ENCODE data around the gene ACVRL1.

ACVRL1 gene

GRCh38 chr12:51944608-51945233 is 37.4 kb downstream of the ACVRL1 start:
- DNase-seq: no peak

DNA sequence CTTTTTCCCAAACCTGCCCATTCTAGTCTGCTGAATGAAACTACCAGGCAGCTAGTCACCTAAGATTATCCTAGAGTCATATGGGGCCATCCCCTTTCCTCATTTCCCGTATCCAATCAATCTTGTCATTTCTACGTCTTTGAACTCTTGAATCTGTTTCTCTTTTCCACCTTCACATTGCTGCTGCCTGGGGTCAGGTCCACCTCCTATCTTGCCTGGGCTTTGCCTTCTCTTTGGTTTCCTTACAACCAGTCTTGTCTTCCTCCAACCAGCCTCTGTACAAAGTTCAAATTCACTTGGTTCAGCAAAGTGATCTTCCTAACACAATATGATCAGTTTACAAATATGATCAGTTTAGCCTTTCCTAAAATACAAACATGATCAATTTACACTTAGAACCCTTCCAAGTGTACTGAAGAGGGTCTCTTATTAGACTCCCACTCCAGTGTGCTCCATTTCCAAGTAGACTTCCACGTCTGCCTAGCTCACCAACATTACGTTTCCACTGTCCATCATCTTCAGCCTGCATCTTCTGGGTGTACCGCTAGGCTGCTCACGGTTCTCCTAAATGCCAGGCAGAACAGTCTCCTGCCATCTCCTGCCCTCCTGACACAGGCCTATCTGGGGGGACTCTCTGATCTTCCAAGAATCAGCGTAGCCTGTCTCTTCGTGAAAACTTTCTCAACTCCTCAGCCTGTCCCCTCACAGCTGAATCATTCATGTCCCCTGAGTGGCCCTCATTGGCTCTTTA is 40.1 kb downstream of the ACVRL1 start:
- DNase-seq: no peak

GRCh38 chr12:51948066-51948465 is 40.8 kb downstream of the ACVRL1 start:
- no peak for DNase-seq

DNA sequence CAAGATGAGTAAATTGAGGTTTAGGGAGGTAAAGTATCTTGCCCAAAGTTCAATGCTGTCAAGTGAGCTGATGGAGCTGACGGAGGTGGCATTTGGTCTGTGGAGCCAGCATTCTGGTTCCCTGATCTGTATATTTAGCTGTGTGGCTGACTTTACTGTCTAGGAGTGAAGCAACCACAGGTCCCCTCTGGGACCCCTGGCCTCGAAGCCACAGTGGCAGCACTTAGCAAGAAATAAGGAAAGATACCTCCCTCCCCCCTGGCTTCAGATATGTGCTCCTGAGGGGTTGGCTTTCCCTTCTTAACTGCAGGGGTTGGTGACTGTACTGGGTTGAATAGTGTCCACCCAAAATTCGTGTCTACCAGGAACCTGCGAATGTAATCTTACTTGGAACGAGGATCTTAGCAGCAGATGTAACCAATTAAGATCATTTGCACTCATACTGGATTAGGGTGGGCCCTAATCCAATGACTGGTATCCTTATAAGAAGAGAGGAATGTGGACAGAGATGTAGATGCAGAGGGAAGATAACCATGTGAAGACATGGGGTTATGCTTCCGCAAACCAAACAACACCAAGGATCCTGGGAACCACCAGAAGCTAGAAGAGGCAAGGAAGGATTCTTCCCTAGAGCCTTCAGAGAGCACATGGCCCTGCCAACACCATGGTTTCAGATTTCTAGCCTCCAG is 42.2 kb downstream of the ACVRL1 start:
- peak; percentile 69 to 84 for DNase-seq

- DNase-seq: no peak
Observed at GRCh38 chr12:51950682-51951198, 43.4 kb downstream of the ACVRL1 start.

DNA sequence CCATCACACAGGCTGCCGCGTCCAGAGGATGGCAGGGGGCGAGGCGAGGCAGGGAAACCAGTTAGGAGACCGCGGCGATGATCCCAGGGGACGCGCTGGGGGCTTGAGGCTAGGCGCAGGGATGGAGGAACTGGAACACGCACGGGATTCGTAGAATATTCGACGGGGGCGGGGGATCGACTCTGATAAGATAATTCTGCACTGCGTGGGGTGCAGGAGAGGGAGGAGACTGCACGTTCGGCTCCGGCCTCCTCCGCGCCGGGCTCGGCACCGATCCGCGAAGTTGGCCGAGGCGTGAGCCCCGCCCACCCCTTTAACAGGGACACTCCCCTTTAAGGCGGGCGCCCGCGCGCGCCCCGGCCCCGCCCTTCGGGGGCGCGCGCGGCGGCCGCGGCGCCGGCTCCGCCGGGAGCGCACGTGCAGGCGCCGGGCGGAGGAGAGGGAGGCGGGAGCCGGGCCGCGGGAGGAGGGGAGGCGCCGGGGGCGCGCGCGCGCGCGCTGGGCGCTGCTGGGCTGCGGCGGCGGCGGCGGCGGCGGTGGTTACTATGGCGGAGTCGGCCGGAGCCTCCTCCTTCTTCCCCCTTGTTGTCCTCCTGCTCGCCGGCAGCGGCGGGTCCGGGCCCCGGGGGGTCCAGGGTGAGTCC is 44.0 kb downstream of the ACVRL1 start, which contains the start of gene ACVR1B:
ACVR1B (plus strand) TSS at position 501 of the 644 bp plus-strand sequence; CDS start at position 546, 45 bp downstream.
- peak; percentile 83 to 85 for DNase-seq

DNA sequence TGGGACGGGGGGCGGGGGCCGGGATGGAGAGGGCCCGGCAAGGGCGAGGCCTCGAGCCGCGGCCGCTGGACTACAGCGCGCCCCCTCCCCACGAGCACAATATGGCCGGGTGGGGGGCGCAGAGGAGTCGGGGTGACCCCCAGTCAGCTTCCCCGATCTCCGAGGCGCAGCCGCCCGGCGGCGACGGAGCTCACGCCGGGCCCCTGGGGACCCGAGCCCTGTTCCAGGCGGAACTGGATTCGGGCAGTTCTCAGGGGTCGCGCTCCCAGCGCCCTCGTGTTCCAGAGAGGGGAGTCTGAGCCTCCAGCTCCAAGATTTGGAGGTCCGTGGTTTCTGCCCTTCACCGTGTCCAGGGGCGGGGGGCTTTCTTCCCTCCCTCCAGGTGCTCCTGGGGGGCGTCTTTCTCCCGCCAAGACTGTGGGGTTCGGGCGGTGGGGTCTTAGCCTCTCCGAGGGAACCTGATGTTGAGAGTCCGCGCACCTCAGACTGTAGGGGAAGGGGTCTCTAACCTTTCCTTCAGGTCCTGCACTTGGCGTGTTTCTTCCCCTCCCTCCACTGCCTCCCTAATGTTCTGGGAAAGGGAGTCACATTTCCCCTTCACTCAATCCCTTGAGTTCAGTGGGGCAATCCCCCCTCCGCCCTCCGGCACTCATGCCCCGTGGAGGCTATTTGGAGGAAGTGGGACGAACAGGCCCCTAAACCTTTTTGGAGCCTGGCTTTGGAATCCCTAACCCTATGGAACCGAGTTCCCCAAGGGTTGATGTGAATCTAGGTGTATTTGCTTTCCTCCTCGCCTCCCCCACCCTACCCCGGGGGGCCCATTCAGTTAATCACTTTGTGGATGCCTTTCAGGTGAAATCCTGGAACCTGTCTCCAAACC is 44.8 kb downstream of the ACVRL1 start:
- DNase-seq: peak in 1 of 2 experiments; percentile 32

GRCh38 chr12:51953089-51953488 is 45.8 kb downstream of the ACVRL1 start:
- DNase-seq: peak; percentile 21 to 39

DNA sequence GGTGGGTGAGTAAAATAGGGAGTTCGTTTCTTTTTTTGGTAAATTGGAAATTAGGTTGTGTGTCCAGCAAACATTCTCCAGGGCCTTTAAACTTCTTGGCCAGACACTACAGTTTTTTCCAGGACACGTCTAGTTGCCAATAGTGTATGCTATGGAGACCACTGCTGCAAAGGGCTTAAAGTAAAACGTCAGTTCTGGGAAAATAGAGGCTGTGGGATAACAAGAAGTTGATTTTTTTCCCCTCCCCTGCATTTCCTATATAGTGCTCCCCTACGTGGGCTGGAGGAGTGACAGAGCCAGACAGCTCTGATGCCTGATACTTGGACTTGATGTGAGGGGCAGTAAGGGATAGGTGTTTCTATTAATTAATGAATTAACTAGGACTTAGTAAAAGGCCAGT is 46.6 kb downstream of the ACVRL1 start:
- DNase-seq: no peak

- peak in 1 of 2 experiments; percentile 27 for DNase-seq
Observed at GRCh38 chr12:51954561-51955361, 47.5 kb downstream of the ACVRL1 start.

DNA sequence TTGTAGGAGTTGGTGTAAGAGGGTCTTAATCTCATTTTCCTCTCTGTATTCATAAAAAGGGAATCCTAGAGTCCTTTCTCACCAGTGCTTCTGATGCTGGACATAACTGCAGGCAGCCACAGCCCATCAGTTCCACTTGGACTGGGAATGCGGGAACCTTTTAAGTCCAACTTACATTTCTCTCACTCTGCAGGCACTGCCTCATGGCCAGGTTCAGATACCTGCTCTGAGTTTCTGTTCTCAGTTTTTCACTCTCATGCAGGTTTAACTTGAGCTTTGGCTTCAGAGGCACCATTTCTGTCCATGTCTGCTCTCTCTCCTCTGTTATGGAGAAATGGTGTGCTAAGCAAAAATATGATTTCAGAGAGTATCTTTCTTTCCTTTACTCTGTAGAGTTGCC is 48.4 kb downstream of the ACVRL1 start:
- DNase-seq: no peak

DNA sequence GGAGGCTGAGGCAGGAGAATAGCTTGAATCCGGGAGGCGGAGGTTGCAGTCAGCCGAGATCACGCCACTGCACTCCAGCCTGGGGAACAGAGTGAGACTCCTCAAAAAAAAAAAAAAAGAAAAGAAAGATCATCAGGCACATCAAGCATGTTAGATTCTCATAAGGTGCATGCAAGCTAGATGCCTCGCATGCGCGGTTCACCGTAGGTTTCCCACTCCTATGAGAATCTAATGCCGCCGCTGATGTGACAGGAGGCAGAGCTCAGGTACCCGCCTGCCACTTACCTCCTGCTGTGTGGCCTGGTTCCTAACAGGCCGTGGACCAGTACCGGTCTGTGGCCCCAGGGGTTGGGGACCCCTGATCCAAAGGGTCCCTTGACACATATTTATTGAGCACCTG is 51.2 kb downstream of the ACVRL1 start:
- DNase-seq: no peak

- no peak for DNase-seq
Observed at GRCh38 chr12:51959211-51959610, 51.9 kb downstream of the ACVRL1 start.

DNA sequence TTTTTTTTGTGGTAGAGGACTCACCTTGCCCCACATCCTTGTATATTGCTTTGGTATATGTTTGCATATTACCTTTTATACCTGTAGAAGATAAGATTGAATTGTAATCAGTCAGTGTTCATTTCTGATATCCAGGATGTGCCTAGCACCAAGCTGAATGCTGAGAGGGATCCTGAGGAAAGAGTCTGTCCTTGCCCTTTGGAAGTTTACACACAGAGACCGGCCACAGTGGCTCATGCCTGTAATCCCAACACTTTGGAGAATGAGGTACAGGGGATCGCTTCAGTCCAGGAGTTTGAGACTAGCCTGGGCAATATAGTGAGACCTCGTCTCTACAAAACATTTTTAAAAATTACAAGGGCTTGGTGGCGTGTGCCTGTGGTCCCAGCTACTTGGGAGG is 52.6 kb downstream of the ACVRL1 start:
- DNase-seq: no peak

GRCh38 chr12:51960488-51960887 is 53.2 kb downstream of the ACVRL1 start:
- DNase-seq: no peak

GRCh38 chr12:51960890-51961289 is 53.6 kb downstream of the ACVRL1 start:
- no peak for DNase-seq

DNA sequence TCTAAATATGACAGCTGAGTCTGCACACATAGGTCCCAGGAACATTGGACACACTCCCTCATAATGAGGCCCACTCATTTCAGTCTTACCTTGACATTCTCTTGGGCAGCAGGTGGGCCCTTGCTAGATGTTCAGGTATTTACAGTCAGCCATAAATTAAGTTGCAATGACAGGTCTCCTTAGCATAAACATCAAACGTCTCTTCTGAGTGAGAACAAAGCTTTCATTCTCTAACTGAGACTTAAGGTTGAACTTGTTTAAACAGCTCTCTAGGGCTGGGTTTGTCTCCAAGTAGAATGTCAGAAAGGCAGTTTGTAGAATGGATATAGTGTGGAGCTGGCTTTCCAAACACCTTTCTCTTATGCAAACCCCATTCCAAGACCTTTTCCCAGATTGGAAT is 54.5 kb downstream of the ACVRL1 start:
- no peak for DNase-seq

GRCh38 chr12:51962737-51963136 is 55.4 kb downstream of the ACVRL1 start:
- DNase-seq: no peak

DNA sequence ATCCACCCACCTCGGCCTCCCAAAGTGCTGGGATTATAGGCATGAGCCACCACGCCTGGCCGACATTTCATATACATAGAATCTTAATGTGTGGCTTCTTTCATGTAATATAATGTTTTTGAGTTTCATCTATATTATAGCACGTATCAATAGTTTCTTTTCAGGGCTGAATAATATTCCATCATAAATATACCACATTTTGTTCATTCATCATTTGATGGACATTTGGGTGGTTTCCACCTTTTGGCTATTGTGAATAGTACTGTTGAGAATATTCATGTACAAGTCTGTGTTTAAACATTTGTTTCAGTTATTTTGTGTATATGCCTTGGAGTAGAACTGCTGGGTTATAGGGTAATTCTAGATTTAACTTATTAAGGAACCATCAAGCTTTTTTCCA is 56.2 kb downstream of the ACVRL1 start:
- no peak for DNase-seq

- DNase-seq: no peak
Observed at GRCh38 chr12:51969643-51970042, 62.3 kb downstream of the ACVRL1 start.

All from NCI-H524 (cell line).